ENCODE data around the gene RXFP2. TPM values are rescaled to one million over a fixed set of nuclear protein-coding genes. Genes with fewer than 3 reads are reported as not detected.

The RXFP2 gene
- total RNA-seq, 1 experiment from 2014 or later: not detected

GRCh38 chr13:31803311-31803710 lies 64.0 kb downstream of the RXFP2 start:
- DNase-seq (ENCODE audit: low read depth, low spot score): no peak
- in situ Hi-C loops (cut with HindIII; ENCODE audit: low pct_unique_long_range_greater_than_20kb, low sequenced_read_pairs): no loop called here

GRCh38 chr13:31805841-31806240 lies 66.5 kb downstream of the RXFP2 start:
- in situ Hi-C loops (cut with HindIII; ENCODE audit: low pct_unique_long_range_greater_than_20kb, low sequenced_read_pairs): no loop called here
- DNase-seq (ENCODE audit: low read depth, low spot score): no peak

- in situ Hi-C loops (cut with HindIII; ENCODE audit: low pct_unique_long_range_greater_than_20kb, low sequenced_read_pairs): no loop called here
- DNase-seq (ENCODE audit: low read depth, low spot score): no peak
Observed at GRCh38 chr13:31807090-31807541, 67.8 kb downstream of the RXFP2 start.

- no peak for DNase-seq (ENCODE audit: low read depth, low spot score)
- in situ Hi-C loops (cut with HindIII; ENCODE audit: low pct_unique_long_range_greater_than_20kb, low sequenced_read_pairs): no loop called here
Observed at GRCh38 chr13:31814536-31814935, 75.2 kb downstream of the RXFP2 start.

- no peak for DNase-seq (ENCODE audit: low read depth, low spot score)
- in situ Hi-C loops (cut with HindIII; ENCODE audit: low pct_unique_long_range_greater_than_20kb, low sequenced_read_pairs): no loop called here
Observed at GRCh38 chr13:31815361-31816144, 76.2 kb downstream of the RXFP2 start.

GRCh38 chr13:31818236-31818635 lies 78.9 kb downstream of the RXFP2 start:
- DNase-seq (ENCODE audit: low read depth, low spot score): no peak
- in situ Hi-C loops (cut with HindIII; ENCODE audit: low pct_unique_long_range_greater_than_20kb, low sequenced_read_pairs): no loop called here

- DNase-seq (ENCODE audit: low read depth, low spot score): peak; percentile 73
Observed at GRCh38 chr13:31824705-31825517, 85.6 kb downstream of the RXFP2 start.

GRCh38 chr13:31826521-31826920 lies 87.2 kb downstream of the RXFP2 start:
- in situ Hi-C loops (cut with HindIII; ENCODE audit: low pct_unique_long_range_greater_than_20kb, low sequenced_read_pairs): no loop called here
- DNase-seq (ENCODE audit: low read depth, low spot score): no peak

More at GRCh38 chr13:31824705-31825517, 85.6 kb downstream of the RXFP2 start:
- in situ Hi-C loops (cut with HindIII; ENCODE audit: low pct_unique_long_range_greater_than_20kb, low sequenced_read_pairs): no loop called here

- in situ Hi-C loops (cut with HindIII; ENCODE audit: low pct_unique_long_range_greater_than_20kb, low sequenced_read_pairs): no loop called here
- DNase-seq (ENCODE audit: low read depth, low spot score): no peak
Observed at GRCh38 chr13:31827707-31828106, 88.4 kb downstream of the RXFP2 start.

- in situ Hi-C loops (cut with HindIII; ENCODE audit: low pct_unique_long_range_greater_than_20kb, low sequenced_read_pairs): no loop called here
- DNase-seq (ENCODE audit: low read depth, low spot score): no peak
Observed at GRCh38 chr13:31835932-31836331, 96.6 kb downstream of the RXFP2 start.

- no peak for DNase-seq (ENCODE audit: low read depth, low spot score)
- in situ Hi-C loops (cut with HindIII; ENCODE audit: low pct_unique_long_range_greater_than_20kb, low sequenced_read_pairs): no loop called here
Observed at GRCh38 chr13:31843044-31843443, 103.7 kb downstream of the RXFP2 start.

GRCh38 chr13:31846182-31846938 lies 107.0 kb downstream of the RXFP2 start:
- in situ Hi-C loops (cut with HindIII; ENCODE audit: low pct_unique_long_range_greater_than_20kb, low sequenced_read_pairs): no loop called here
- DNase-seq (ENCODE audit: low read depth, low spot score): peak; percentile 84

- no peak for DNase-seq (ENCODE audit: low read depth, low spot score)
- in situ Hi-C loops (cut with HindIII; ENCODE audit: low pct_unique_long_range_greater_than_20kb, low sequenced_read_pairs): no loop called here
Observed at GRCh38 chr13:31846961-31847752, 107.8 kb downstream of the RXFP2 start.

- in situ Hi-C loops (cut with HindIII; ENCODE audit: low pct_unique_long_range_greater_than_20kb, low sequenced_read_pairs): no loop called here
- no peak for DNase-seq (ENCODE audit: low read depth, low spot score)
Observed at GRCh38 chr13:31848621-31849020, 109.3 kb downstream of the RXFP2 start.

GRCh38 chr13:31849206-31849605 lies 109.9 kb downstream of the RXFP2 start:
- in situ Hi-C loops (cut with HindIII; ENCODE audit: low pct_unique_long_range_greater_than_20kb, low sequenced_read_pairs): no loop called here
- no peak for DNase-seq (ENCODE audit: low read depth, low spot score)

GRCh38 chr13:31850041-31850555 lies 110.8 kb downstream of the RXFP2 start:
- no peak for DNase-seq (ENCODE audit: low read depth, low spot score)
- in situ Hi-C loops (cut with HindIII; ENCODE audit: low pct_unique_long_range_greater_than_20kb, low sequenced_read_pairs): no loop called here

GRCh38 chr13:31851216-31851615 lies 111.9 kb downstream of the RXFP2 start:
- in situ Hi-C loops (cut with HindIII; ENCODE audit: low pct_unique_long_range_greater_than_20kb, low sequenced_read_pairs): no loop called here
- no peak for DNase-seq (ENCODE audit: low read depth, low spot score)

All from SK-MEL-5 (cell line).